ENCODE data around the gene FOXA2.

FOXA2 gene

DNA sequence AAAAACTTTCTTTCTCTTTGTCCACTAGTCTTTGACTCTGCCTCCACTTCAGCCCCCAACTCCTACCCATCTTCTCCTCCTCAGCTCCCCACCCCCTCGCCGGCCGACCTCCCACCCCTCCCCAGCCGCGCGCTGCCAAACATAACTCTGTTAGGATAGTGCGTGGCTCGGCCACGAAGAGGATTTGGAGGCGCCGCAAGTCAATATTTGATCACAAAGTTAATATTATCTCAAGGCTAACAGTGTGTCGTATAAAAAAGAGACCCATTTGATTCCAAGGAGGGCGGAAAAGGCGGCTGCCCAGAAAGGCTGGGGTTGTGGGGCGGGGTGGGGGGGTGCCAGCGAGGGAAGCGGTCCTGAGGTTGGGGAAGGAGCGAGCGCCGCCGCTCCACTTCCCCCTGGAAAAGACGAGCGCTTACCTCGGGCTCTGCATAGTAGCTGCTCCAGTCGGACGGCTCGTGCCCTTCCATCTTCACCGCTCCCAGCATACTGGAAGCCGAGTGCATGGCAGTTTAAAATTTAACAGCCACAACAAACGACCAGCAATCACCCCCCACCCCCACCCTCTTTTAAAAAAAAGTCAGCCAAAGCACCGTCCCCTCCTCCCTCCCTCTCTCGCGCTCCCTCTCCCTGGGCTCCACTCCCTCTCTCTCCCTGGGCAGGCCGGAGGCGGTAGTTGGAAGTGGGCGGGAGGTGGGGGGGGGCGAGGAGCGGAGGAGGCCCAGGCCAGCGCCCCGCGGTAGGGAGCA, 425 bp downstream of the FOXA2 start:
- H3K4me1 ChIP-seq (ENCODE audit: insufficient read depth, low read length) = peaks cover 15% of the 10 kb centered on the region
- H3K9me3 ChIP-seq (ENCODE audit: insufficient read depth, low read depth, low read length) = no peaks in the 10 kb centered on the region; the same call in 1 of the 2 replicates
- peak overlapping the region; percentile 40 for H3K4me3 ChIP-seq (ENCODE audit: low read length)
- peaks cover 98% of the 10 kb centered on the region for H3K27me3 ChIP-seq (ENCODE audit: insufficient read depth, low read length)
- no peak overlapping the region for H3K27ac ChIP-seq (ENCODE audit: low read depth, low read length)
- WGBS = under 1% methylated on average over 29 of the region's 41 CpGs
- H3K9ac ChIP-seq (ENCODE audit: low read depth, low read length) = no peak overlapping the region
- H3K36me3 ChIP-seq (ENCODE audit: insufficient read depth, low read length) = no peaks in the 10 kb centered on the region

DNA sequence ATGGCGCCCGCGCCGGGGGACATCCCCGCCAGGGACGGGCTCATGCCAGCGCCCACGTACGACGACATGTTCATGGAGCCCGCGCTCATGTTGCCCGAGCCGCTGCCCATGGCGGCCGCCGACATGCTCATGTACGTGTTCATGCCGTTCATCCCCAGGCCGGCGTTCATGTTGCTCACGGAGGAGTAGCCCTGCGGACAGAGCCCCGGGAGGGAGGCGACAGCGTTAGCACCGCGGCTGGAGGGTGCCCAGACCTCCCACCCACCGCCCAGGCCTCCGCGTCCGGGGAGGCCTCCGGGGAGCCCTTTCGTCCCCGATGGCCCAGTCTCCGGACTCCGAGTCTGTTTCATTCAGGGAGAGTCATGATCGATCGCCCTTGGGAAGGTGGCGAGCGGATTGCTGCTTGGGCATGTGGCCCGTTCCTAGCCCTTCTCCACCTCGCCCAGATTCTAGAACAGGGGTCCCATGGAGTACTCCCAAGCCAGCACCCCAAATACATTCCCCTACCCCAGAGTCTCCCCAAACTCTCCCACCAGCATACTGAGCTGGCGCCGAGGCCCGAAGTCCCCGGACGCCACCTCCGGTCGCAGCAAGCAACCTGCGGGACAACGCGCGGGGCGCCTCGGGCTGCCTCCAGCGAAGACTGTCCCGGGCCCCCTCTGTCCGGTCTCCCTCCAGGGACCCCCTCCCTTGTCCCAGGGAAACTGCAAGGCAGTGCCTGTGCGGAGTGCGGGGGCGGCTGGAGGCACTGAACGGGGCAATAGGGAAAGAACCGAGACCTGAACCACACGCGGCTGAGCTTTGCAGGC, 1.2 kb downstream of the FOXA2 start:
- no peak overlapping the region for H3K27ac ChIP-seq (ENCODE audit: low read depth, low read length)

GRCh38 chr20:22582386-22582963, 1.9 kb downstream of the FOXA2 start:
- no peak overlapping the region for H3K9ac ChIP-seq (ENCODE audit: low read depth, low read length)
- peaks cover 98% of the 10 kb centered on the region for H3K27me3 ChIP-seq (ENCODE audit: insufficient read depth, low read length)
- no peak overlapping the region for H3K27ac ChIP-seq (ENCODE audit: low read depth, low read length)
- H3K9me3 ChIP-seq (ENCODE audit: insufficient read depth, low read depth, low read length) = no peaks in the 10 kb centered on the region; the same call in 1 of the 2 replicates
- H3K36me3 ChIP-seq (ENCODE audit: insufficient read depth, low read length) = no peaks in the 10 kb centered on the region
- H3K4me1 ChIP-seq (ENCODE audit: insufficient read depth, low read length) = peaks cover 29% of the 10 kb centered on the region
- peak overlapping the region; percentile 40 for H3K4me3 ChIP-seq (ENCODE audit: low read length)
- 2% methylated on average over 54 of the region's 54 CpGs for WGBS

More for the DNA sequence above, 1.2 kb downstream of the FOXA2 start:
- H3K27me3 ChIP-seq (ENCODE audit: insufficient read depth, low read length) = peaks cover 98% of the 10 kb centered on the region
- under 1% methylated on average over 66 of the region's 66 CpGs for WGBS
- H3K4me1 ChIP-seq (ENCODE audit: insufficient read depth, low read length) = peaks cover 22% of the 10 kb centered on the region
- peak overlapping the region; percentile 40 for H3K4me3 ChIP-seq (ENCODE audit: low read length)
- H3K9ac ChIP-seq (ENCODE audit: low read depth, low read length) = no peak overlapping the region
- H3K36me3 ChIP-seq (ENCODE audit: insufficient read depth, low read length) = no peaks in the 10 kb centered on the region
- no peaks in the 10 kb centered on the region; the same call in 1 of the 2 replicates for H3K9me3 ChIP-seq (ENCODE audit: insufficient read depth, low read depth, low read length)

- Histone ChIP-seq H3K4me3 (ENCODE audit: low read length) (no peak overlapping the region), H3K4me1 (ENCODE audit: insufficient read depth, low read length) (peaks cover 25% of the 10 kb centered on the region)
- WGBS = 8% methylated on average over 52 of the region's 54 CpGs
Measured at GRCh38 chr20:22581437-22582385, 2.7 kb downstream of the FOXA2 start.

DNA sequence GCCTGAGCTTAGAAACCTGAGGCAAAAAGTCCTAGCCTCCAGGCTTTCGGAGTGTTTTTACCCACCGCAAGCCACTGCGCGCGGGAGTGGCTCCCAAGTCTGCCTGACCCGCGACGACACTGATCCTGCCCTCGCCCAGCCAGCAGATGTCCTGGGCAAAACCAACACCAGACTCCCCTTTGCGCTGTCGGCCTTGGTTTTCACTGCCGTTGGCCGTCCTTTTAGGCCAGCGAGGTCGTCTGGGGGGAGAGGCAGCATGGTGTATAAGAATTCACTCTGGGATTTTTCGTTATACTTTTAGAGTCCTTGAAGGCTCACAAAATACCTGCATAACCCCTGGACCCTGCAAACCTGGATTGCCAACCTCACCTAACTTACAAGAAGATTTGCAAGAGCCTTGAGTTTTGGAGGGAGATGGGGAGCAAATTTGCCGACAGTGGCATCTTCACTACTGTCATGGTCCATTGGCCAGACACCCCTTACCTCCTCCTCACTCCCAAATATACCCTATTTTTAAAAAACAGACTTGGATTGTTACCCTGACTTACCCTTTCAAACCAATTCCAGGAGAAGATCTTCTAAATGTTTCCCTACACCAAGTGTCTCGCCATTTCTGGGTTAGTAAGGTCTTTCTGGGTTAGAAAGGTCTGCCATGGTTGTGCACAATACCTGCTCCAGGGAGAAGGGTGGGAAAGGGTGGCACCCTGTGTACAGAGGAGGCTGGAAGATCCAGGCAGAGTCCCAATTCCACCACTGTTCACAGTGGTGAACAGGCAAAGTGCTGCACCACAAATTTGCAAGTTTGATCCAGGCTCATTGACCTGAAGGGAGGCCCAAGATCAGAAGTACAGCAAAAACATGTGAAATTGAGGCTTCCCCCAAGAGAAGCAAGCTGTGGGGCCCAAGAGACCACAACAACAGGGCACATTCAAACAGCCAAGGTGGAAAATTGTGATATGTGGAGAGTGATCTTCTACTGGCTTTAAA, 4.4 kb downstream of the FOXA2 start:
- no peak overlapping the region for H3K27ac ChIP-seq (ENCODE audit: low read depth, low read length)
- H3K36me3 ChIP-seq (ENCODE audit: insufficient read depth, low read length) = no peaks in the 10 kb centered on the region
- peaks cover 41% of the 10 kb centered on the region for H3K4me1 ChIP-seq (ENCODE audit: insufficient read depth, low read length)
- WGBS = 7% methylated on average over 17 of the region's 18 CpGs
- no peak overlapping the region for H3K9ac ChIP-seq (ENCODE audit: low read depth, low read length)
- no peaks in the 10 kb centered on the region; the same call in 1 of the 2 replicates for H3K9me3 ChIP-seq (ENCODE audit: insufficient read depth, low read depth, low read length)
- H3K4me3 ChIP-seq (ENCODE audit: low read length) = no peak overlapping the region
- peaks cover 98% of the 10 kb centered on the region for H3K27me3 ChIP-seq (ENCODE audit: insufficient read depth, low read length)

More at GRCh38 chr20:22581437-22582385, 2.7 kb downstream of the FOXA2 start:
- Histone ChIP-seq H3K9me3 (ENCODE audit: insufficient read depth, low read depth, low read length) (no peaks in the 10 kb centered on the region; the same call in 1 of the 2 replicates), H3K9ac (ENCODE audit: low read depth, low read length) (no peak overlapping the region), H3K27ac (ENCODE audit: low read depth, low read length) (no peak overlapping the region), H3K36me3 (ENCODE audit: insufficient read depth, low read length) (no peaks in the 10 kb centered on the region), H3K27me3 (ENCODE audit: insufficient read depth, low read length) (peaks cover 98% of the 10 kb centered on the region)

DNA sequence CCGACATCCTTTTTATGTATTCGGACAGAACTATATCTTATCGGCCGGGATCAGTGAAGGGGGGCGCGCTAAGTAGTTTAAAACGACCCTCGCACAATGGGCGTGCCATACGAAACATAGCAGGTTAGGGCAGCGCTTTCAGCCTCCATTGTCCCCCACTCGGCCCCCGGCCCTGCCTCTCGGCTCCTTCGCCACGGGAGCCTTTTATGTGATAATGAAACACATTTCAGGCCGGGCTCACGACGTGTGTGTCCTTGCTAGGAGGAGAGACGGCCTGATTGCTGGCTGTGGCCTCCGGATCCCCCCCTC, 5.3 kb downstream of the FOXA2 start:
- under 1% methylated on average over 20 of the region's 21 CpGs for WGBS
- peaks cover 50% of the 10 kb centered on the region for H3K4me1 ChIP-seq (ENCODE audit: insufficient read depth, low read length)
- no peak overlapping the region for H3K9ac ChIP-seq (ENCODE audit: low read depth, low read length)
- no peaks in the 10 kb centered on the region for H3K36me3 ChIP-seq (ENCODE audit: insufficient read depth, low read length)
- peaks cover 99% of the 10 kb centered on the region for H3K27me3 ChIP-seq (ENCODE audit: insufficient read depth, low read length)
- 0 out of 2 replicates have a peak overlapping the region, but pooled peaks have one; percentile 14 for H3K4me3 ChIP-seq (ENCODE audit: low read length)
- H3K9me3 ChIP-seq (ENCODE audit: insufficient read depth, low read depth, low read length) = no peaks in the 10 kb centered on the region; the same call in 1 of the 2 replicates
- no peak overlapping the region; the same call in 1 of the 2 replicates for H3K27ac ChIP-seq (ENCODE audit: low read depth, low read length)

DNA sequence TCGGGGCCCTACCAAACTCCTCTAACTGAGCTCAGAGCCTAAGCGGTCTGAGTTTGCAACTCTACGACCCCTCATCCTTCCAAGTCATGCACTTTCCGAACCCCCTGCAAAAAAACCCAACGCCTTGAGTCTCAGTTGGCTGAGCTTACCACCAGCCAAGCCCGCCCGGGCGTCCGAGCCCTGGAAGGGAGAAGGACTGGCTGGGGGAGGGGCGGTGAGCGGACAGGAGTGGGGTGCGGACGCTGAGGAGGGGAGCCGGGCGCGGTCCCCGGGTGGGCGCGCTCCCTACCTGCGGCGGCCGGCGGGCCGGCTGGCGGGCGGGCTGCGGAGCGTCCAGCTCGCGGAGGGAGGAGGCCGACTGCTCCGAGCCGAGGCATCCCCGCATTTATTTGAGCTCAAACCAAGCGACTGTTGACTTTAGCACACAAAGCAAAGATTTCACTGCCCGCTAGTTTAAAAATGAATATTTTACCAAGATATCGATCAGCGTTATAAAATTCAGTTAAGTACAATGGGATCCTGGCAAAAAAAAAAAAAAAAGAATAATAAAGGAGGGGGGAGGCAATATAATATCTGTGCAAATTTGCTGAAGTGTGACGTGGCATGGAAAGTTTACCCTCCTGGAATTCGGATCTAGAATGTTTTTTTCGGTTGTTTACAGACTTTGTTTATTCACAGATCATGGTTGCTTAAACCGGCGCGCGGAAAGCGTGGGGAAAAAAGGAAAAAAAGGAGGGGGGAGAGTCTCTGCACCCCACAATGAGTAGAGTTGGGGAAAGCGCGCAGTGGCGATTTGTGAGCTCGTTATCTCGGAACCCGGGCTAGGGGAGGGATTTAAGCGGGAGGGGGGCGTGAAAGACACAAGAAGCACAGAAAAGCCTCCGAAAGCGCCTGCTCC, 5.9 kb downstream of the FOXA2 start:
- H3K9ac ChIP-seq (ENCODE audit: low read depth, low read length) = no peak overlapping the region
- WGBS = under 1% methylated on average over 55 of the region's 56 CpGs
- peak overlapping the region; percentile 14; the same call in 1 of the 2 replicates for H3K4me3 ChIP-seq (ENCODE audit: low read length)
- peaks cover 99% of the 10 kb centered on the region for H3K27me3 ChIP-seq (ENCODE audit: insufficient read depth, low read length)
- peaks cover 50% of the 10 kb centered on the region for H3K4me1 ChIP-seq (ENCODE audit: insufficient read depth, low read length)
- peak overlapping the region; percentile 4; the same call in 1 of the 2 replicates for H3K27ac ChIP-seq (ENCODE audit: low read depth, low read length)
- H3K9me3 ChIP-seq (ENCODE audit: insufficient read depth, low read depth, low read length) = no peaks in the 10 kb centered on the region; the same call in 1 of the 2 replicates
- no peaks in the 10 kb centered on the region for H3K36me3 ChIP-seq (ENCODE audit: insufficient read depth, low read length)

- H3K27me3 ChIP-seq (ENCODE audit: insufficient read depth, low read length) = peaks cover 99% of the 10 kb centered on the region
- H3K9ac ChIP-seq (ENCODE audit: low read depth, low read length) = no peak overlapping the region
- H3K27ac ChIP-seq (ENCODE audit: low read depth, low read length) = peak overlapping the region; percentile 17; the same call in 1 of the 2 replicates
- H3K4me1 ChIP-seq (ENCODE audit: insufficient read depth, low read length) = peaks cover 47% of the 10 kb centered on the region
- H3K36me3 ChIP-seq (ENCODE audit: insufficient read depth, low read length) = no peaks in the 10 kb centered on the region
- no peaks in the 10 kb centered on the region for H3K9me3 ChIP-seq (ENCODE audit: insufficient read depth, low read depth, low read length)
- H3K4me3 ChIP-seq (ENCODE audit: low read length) = peak overlapping the region; percentile 4; the same call in 1 of the 2 replicates
- 1% methylated on average over 44 of the region's 44 CpGs for WGBS
Measured at GRCh38 chr20:22577515-22578220, 6.7 kb downstream of the FOXA2 start.

Data from HUES64 (cell line).